ENCODE data around the gene PTPRD. TPM values are rescaled to one million over a fixed set of nuclear protein-coding genes. Genes with fewer than 3 reads are reported as not detected.

Gene PTPRD
- total and polyA plus RNA-seq, 2 of the 4 experiments (the other 2 are of a cell fraction), result 0.07 to 0.18 TPM

- dilution Hi-C loops (cut with HindIII; ENCODE audit: low sequenced_read_pairs, unreplicated experiment), result no loop called here
- H3K79me1 ChIP-seq (ENCODE audit: low read depth in 1 of 2, low read length in 2 of 2), result no peaks in the 10 kb centered on the region
- no peak overlapping the region for H2AFZ ChIP-seq (replicated peaks; ENCODE audit: low read length, poor library complexity)
- no peak overlapping the region for H2AK5ac ChIP-seq (ENCODE audit: low read depth, low read length)
- in situ Hi-C loops (cut with MboI; ENCODE audit: low sequenced_read_pairs), result no loop called here
- no peaks in the 10 kb centered on the region for H3K4me1 ChIP-seq (ENCODE audit: control insufficient read depth, insufficient read depth, low read length)
- no peak overlapping the region for H4K91ac ChIP-seq (ENCODE audit: insufficient read depth, low read depth, low read length)
- no peak overlapping the region for H3K4me3 ChIP-seq (ENCODE audit: insufficient read depth, low read depth, low read length)
- H3K18ac ChIP-seq (ENCODE audit: low read depth, low read length), result no peak overlapping the region
- H3K23ac ChIP-seq (ENCODE audit: low read depth, low read length), result no peak overlapping the region
- no peaks in the 10 kb centered on the region for H4K20me1 ChIP-seq (ENCODE audit: insufficient read depth, low read length)
- H4K8ac ChIP-seq (ENCODE audit: low read depth in 2 of 2, low read length in 2 of 2), result no peak overlapping the region
- intact Hi-C loops (cut with micrococcal nuclease), result no loop called here
- no CpG with 5 or more reads among the region's 2 CpGs for WGBS, 2 experiments (ENCODE audit: extremely low coverage in 2 of 2, insufficient read length in 1 of 2)
- no peak overlapping the region for H2BK20ac ChIP-seq (ENCODE audit: low read depth, low read length)
- no peak overlapping the region for H3K27ac ChIP-seq (ENCODE audit: insufficient read depth, low read length)
- H3K56ac ChIP-seq (ENCODE audit: extremely low read depth, insufficient read depth, low read length), result no peak overlapping the region
- H3K14ac ChIP-seq (replicated peaks; ENCODE audit: low read depth, low read length), result no peak overlapping the region
- CTCF ChIA-PET, result no interaction called here
- BruUV-seq (replicated peaks), result no TSS peak
- H4K5ac ChIP-seq (ENCODE audit: low read depth, low read length), result no peak overlapping the region
- no peaks in the 10 kb centered on the region for H3K9me1 ChIP-seq (ENCODE audit: insufficient read depth, low read length)
- POLR2A ChIA-PET (ENCODE audit: unreplicated experiment), result no interaction called here
- H2BK120ac ChIP-seq (ENCODE audit: low read depth, low read length), result no peak overlapping the region
- ATAC-seq (ENCODE audit: low read depth) (no peak), DNase-seq (no peak)
- no peaks in the 10 kb centered on the region for H3K9me3 ChIP-seq (ENCODE audit: control insufficient read depth, insufficient read depth, low read length)
- no peaks in the 10 kb centered on the region for H3K36me3 ChIP-seq (ENCODE audit: control insufficient read depth, insufficient read depth, low read length)
- H2BK15ac ChIP-seq (ENCODE audit: low read depth, low read length), result no peak overlapping the region
- no peak overlapping the region for H3K4me2 ChIP-seq (ENCODE audit: low read depth, low read length)
- TF ChIP-seq MAFK (IDR thresholded peaks at IDR 0.05; ENCODE audit: low read depth, low read length) (no peak), USF2 (IDR thresholded peaks at IDR 0.05; ENCODE audit: low read depth, low read length) (no peak), RCOR1 (IDR thresholded peaks at IDR 0.05; ENCODE audit: insufficient replicate concordance, low read length) (no peak), NFE2L2 (IDR thresholded peaks at IDR 0.05; ENCODE audit: low read depth, low read length) (no peak), SMC3 (IDR thresholded peaks at IDR 0.05; ENCODE audit: low read depth, low read length) (no peak), ELK1 (IDR thresholded peaks at IDR 0.05; ENCODE audit: borderline replicate concordance, low read depth, low read length) (no peak), MAZ (IDR thresholded peaks at IDR 0.05; ENCODE audit: borderline replicate concordance, low read depth, low read length) (no peak), MXI1 (IDR thresholded peaks at IDR 0.05; ENCODE audit: borderline replicate concordance, low read depth, low read length) (no peak), POLR2A (IDR thresholded peaks at IDR 0.05; ENCODE audit: low read depth, low read length) (no peak), RFX5 (IDR thresholded peaks at IDR 0.05; ENCODE audit: low read depth, low read length) (no peak), CEBPB (IDR thresholded peaks at IDR 0.05; ENCODE audit: low read depth, low read length) (no peak), RAD21 (IDR thresholded peaks at IDR 0.05; ENCODE audit: low read length) (no peak)
- no peak overlapping the region for H3K9ac ChIP-seq (ENCODE audit: low read depth, low read length)
- H3K4ac ChIP-seq (ENCODE audit: low read depth, low read length), result no peak overlapping the region
- H2AK9ac ChIP-seq (replicated peaks; ENCODE audit: low read depth, low read length, poor library complexity), result no peak overlapping the region
- no peak overlapping the region for H2BK5ac ChIP-seq (ENCODE audit: low read depth, low read length, poor library complexity, severe bottlenecking)
- no peaks in the 10 kb centered on the region for H3K27me3 ChIP-seq (ENCODE audit: control insufficient read depth, insufficient read depth, low read length)
Observed at GRCh38 chr9:9997585-9997984, 615.2 kb downstream of the PTPRD start.
